GM21619 (cell line): ENCODE results near the gene RIMS1.

ENCODE experiments used
- ATAC-seq: cut with Tn5 transposase; IDR thresholded peaks from one replicate; pipeline ENCODE4 v1.9.1; 2021; ENCODE audit not compliant: unreplicated experiment

The RIMS1 gene

GRCh38 chr6:72238900-72239299, 352.6 kb downstream of the RIMS1 start:
- ATAC-seq, result no peak

- no peak for ATAC-seq
These were observed 359.2 kb downstream of the RIMS1 start for GRCh38 chr6:72245565-72245964.

- ATAC-seq, result no peak
These were observed 360.6 kb downstream of the RIMS1 start for GRCh38 chr6:72246926-72247325.

GRCh38 chr6:72248621-72249020, 362.3 kb downstream of the RIMS1 start:
- no peak for ATAC-seq

GRCh38 chr6:72250664-72251063, 364.3 kb downstream of the RIMS1 start:
- ATAC-seq, result no peak

- ATAC-seq, result no peak
These were observed 374.1 kb downstream of the RIMS1 start for GRCh38 chr6:72260489-72260888.

- no peak for ATAC-seq
These were observed 375.2 kb downstream of the RIMS1 start for GRCh38 chr6:72261554-72261953.

GRCh38 chr6:72262254-72262653, 375.9 kb downstream of the RIMS1 start:
- no peak for ATAC-seq

GRCh38 chr6:72267470-72267869, 381.1 kb downstream of the RIMS1 start:
- ATAC-seq, result no peak

GRCh38 chr6:72271531-72271930, 385.2 kb downstream of the RIMS1 start:
- ATAC-seq, result no peak

- ATAC-seq, result no peak
These were observed 386.6 kb downstream of the RIMS1 start for GRCh38 chr6:72272958-72273357.

GRCh38 chr6:72275888-72276287, 389.5 kb downstream of the RIMS1 start:
- ATAC-seq, result no peak

- ATAC-seq, result no peak
These were observed 395.9 kb downstream of the RIMS1 start for GRCh38 chr6:72282201-72282600.

GRCh38 chr6:72283571-72283970, 397.2 kb downstream of the RIMS1 start:
- ATAC-seq, result no peak

- ATAC-seq, result no peak
These were observed 400.6 kb downstream of the RIMS1 start for GRCh38 chr6:72286911-72287311.

- no peak for ATAC-seq
These were observed 401.5 kb downstream of the RIMS1 start for GRCh38 chr6:72287801-72288200.

- no peak for ATAC-seq
These were observed 402.2 kb downstream of the RIMS1 start for GRCh38 chr6:72288592-72288991.

- no peak for ATAC-seq
These were observed 404.3 kb downstream of the RIMS1 start for GRCh38 chr6:72290620-72291019.

GRCh38 chr6:72296375-72296774, 410.0 kb downstream of the RIMS1 start:
- no peak for ATAC-seq

GRCh38 chr6:72305971-72306370, 419.6 kb downstream of the RIMS1 start:
- no peak for ATAC-seq

- ATAC-seq, result no peak
These were observed 430.5 kb downstream of the RIMS1 start for GRCh38 chr6:72316675-72317380.

GRCh38 chr6:72321788-72322187, 435.4 kb downstream of the RIMS1 start:
- no peak for ATAC-seq

- no peak for ATAC-seq
These were observed 436.4 kb downstream of the RIMS1 start for GRCh38 chr6:72322771-72323170.
